HEK293 (cell line): Measurements from ENCODE around the gene FOXP1.

ENCODE experiments used
- CTCF ChIA-PET: fragments of 350-600 bp; formaldehyde crosslinking; extraction: SDS; loops from one replicate; lab custom pipeline; 2021; ENCODE audit warnings: antibody characterized with exemption; lab: Yijun Ruan, JAX
- POLR2A ChIA-PET: fragments of 300-600 bp; formaldehyde crosslinking; extraction: SDS; loops from one replicate; lab custom pipeline; 2020; ENCODE audit warnings: antibody characterized with exemption, inconsistent platforms; lab: Yijun Ruan, JAX
- H3K27ac ChIP-seq: fragments of 200-500 bp; sonication (Bioruptor generic); 2 replicates; pipeline ENCODE4 v1.5.1; 2014; ENCODE audit warnings: low read depth, low read length, control low read depth, inconsistent platforms; ENCODE audit errors: extremely low read depth
- H3K36me3 ChIP-seq, 2 experiments: fragments of 200-500 bp in 1 of 2; sonication (Bioruptor generic) in 1 of 2; 1 replicate in 1 of 2; 2 replicates in 1 of 2; pipeline ENCODE4 v1.5.1; 2014 to 2017; ENCODE audit warnings: inconsistent platforms in 2 of 2, low read length in 2 of 2; ENCODE audit not compliant: control insufficient read depth in 2 of 2, insufficient read depth in 1 of 2
- H3K4me1 ChIP-seq: fragments of 200-500 bp; sonication (Bioruptor generic); 2 replicates; pipeline ENCODE4 v1.5.1; 2014; ENCODE audit warnings: mild to moderate bottlenecking, low read length, inconsistent platforms; ENCODE audit not compliant: control insufficient read depth, insufficient read depth
- H3K4me3 ChIP-seq: 2 replicates; pipeline ENCODE4 v1.5.1; 2011; ENCODE audit warnings: low read depth, mild to moderate bottlenecking, control low read depth, low read length, moderate library complexity
- H3K9me3 ChIP-seq: fragments of 200-500 bp; sonication (Bioruptor generic); 2 replicates; pipeline ENCODE4 v1.5.1; 2014; ENCODE audit warnings: low read depth, low read length, inconsistent platforms; ENCODE audit not compliant: control insufficient read depth, insufficient read depth
- FEZF1 ChIP-seq: fragments of 450-650 bp; formaldehyde crosslinking; IDR thresholded peaks from 2 replicates; pipeline ENCODE4 v1.5.1; 2016; ENCODE audit warnings: missing biosample characterization, missing genetic modification characterization
- GLIS1 ChIP-seq: fragments of 450-650 bp; formaldehyde crosslinking; IDR thresholded peaks from 2 replicates; pipeline ENCODE4 v1.5.1; 2016; ENCODE audit warnings: missing biosample characterization, missing genetic modification characterization
- KLF8 ChIP-seq: fragments of 450-650 bp; formaldehyde crosslinking; IDR thresholded peaks from 2 replicates; pipeline ENCODE4 v1.5.1; 2016; ENCODE audit warnings: missing biosample characterization, missing genetic modification characterization
- RBAK ChIP-seq: fragments of 450-650 bp; formaldehyde crosslinking; IDR thresholded peaks from 2 replicates; pipeline ENCODE4 v1.5.1; 2016; ENCODE audit warnings: missing biosample characterization, missing genetic modification characterization
- REPIN1 ChIP-seq: fragments of 450-650 bp; formaldehyde crosslinking; IDR thresholded peaks from 2 replicates; pipeline ENCODE4 v1.5.1; 2017; ENCODE audit warnings: missing biosample characterization, missing genetic modification characterization, low read depth
- SP2 ChIP-seq: fragments of 450-650 bp; formaldehyde crosslinking; IDR thresholded peaks from 2 replicates; pipeline ENCODE4 v1.5.1; 2016; ENCODE audit warnings: missing biosample characterization, missing genetic modification characterization
- ZNF132 ChIP-seq: fragments of 450-650 bp; formaldehyde crosslinking; IDR thresholded peaks from 2 replicates; pipeline ENCODE4 v1.5.1; 2017; ENCODE audit warnings: missing biosample characterization, missing genetic modification characterization, borderline replicate concordance
- ZNF133 ChIP-seq: fragments of 450-650 bp; formaldehyde crosslinking; IDR thresholded peaks from 2 replicates; pipeline ENCODE4 v1.5.1; 2016; ENCODE audit warnings: missing biosample characterization, missing genetic modification characterization
- ZNF174 ChIP-seq: fragments of 450-650 bp; formaldehyde crosslinking; IDR thresholded peaks from 2 replicates; pipeline ENCODE4 v1.5.0; 2017; ENCODE audit warnings: missing biosample characterization, mild to moderate bottlenecking, missing genetic modification characterization
- ZNF184 ChIP-seq: fragments of 450-650 bp; IDR thresholded peaks from 2 replicates; pipeline ENCODE4 v1.5.1; 2018; ENCODE audit warnings: missing biosample characterization, mild to moderate bottlenecking, missing genetic modification characterization
- ZNF292 ChIP-seq: fragments of 450-650 bp; formaldehyde crosslinking; IDR thresholded peaks from 2 replicates; pipeline ENCODE4 v1.5.1; 2016; ENCODE audit warnings: low read depth, missing biosample characterization, missing genetic modification characterization, borderline replicate concordance
- ZNF391 ChIP-seq: fragments of 450-650 bp; formaldehyde crosslinking; IDR thresholded peaks from 2 replicates; pipeline ENCODE4 v1.5.1; 2016; ENCODE audit warnings: low read depth, missing biosample characterization, missing genetic modification characterization, borderline replicate concordance
- ZNF423 ChIP-seq: fragments of 450-650 bp; formaldehyde crosslinking; IDR thresholded peaks from 2 replicates; pipeline ENCODE4 v1.5.1; 2016; ENCODE audit warnings: missing biosample characterization, missing genetic modification characterization
- ZNF555 ChIP-seq: fragments of 450-650 bp; formaldehyde crosslinking; conservative IDR thresholded peaks from 2 replicates; pipeline ENCODE4 v1.5.1; 2017; ENCODE audit warnings: missing biosample characterization, mild to moderate bottlenecking, missing genetic modification characterization, inconsistent platforms
- ZSCAN30 ChIP-seq: fragments of 450-650 bp; IDR thresholded peaks from 2 replicates; pipeline ENCODE4 v1.5.1; 2018; ENCODE audit warnings: missing biosample characterization, mild to moderate bottlenecking, missing genetic modification characterization, moderate library complexity
- TF ChIP-seq, protein P1 (sequence below): fragments of 450-650 bp; formaldehyde crosslinking; IDR thresholded peaks from 2 replicates; pipeline ENCODE4 v1.5.1; 2016; ENCODE audit warnings: missing biosample characterization, missing genetic modification characterization
- TF ChIP-seq, protein P2 (sequence below): fragments of 450-650 bp; formaldehyde crosslinking; conservative IDR thresholded peaks from 2 replicates; pipeline ENCODE4 v1.5.1; 2016; ENCODE audit warnings: low read depth, missing biosample characterization, missing genetic modification characterization
- TF ChIP-seq, protein P3 (sequence below): fragments of 450-650 bp; formaldehyde crosslinking; IDR thresholded peaks from 2 replicates; pipeline ENCODE4 v1.5.0; 2017; ENCODE audit warnings: missing biosample characterization, missing genetic modification characterization, borderline replicate concordance
- TF ChIP-seq, protein P4 (sequence below): fragments of 450-650 bp; formaldehyde crosslinking; IDR thresholded peaks from 2 replicates; pipeline ENCODE4 v1.5.1; 2016; ENCODE audit warnings: missing biosample characterization, missing genetic modification characterization, borderline replicate concordance

Gene FOXP1

DNA sequence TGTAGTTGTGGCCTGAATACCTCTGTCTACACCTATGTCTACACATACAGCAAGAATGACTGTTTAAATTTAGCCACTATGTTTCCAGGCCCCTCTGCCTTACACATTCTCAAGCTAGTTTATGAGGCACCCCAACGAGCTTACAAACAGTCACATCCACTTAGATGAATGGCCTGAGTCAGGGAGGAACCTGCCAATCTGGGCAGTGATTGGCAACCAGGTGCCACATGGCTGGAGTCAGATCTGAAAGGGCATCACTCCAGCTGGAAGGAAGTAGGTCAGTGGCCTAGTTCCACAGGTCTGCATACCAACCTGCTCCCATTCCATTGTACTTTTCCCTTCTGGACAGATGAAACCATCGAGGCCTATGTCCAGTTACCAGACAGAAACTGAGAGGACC, 136.3 kb downstream of the FOXP1 start (continued):
- TF ChIP-seq KLF8 (no peak), ZNF174 (no peak), ZNF292 (no peak)
- TF ChIP-seq, protein P1, sequence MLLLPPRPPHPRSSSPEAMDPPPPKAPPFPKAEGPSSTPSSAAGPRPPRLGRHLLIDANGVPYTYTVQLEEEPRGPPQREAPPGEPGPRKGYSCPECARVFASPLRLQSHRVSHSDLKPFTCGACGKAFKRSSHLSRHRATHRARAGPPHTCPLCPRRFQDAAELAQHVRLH (tag by site-specific recombination), result no peak
- TF ChIP-seq, protein P2, sequence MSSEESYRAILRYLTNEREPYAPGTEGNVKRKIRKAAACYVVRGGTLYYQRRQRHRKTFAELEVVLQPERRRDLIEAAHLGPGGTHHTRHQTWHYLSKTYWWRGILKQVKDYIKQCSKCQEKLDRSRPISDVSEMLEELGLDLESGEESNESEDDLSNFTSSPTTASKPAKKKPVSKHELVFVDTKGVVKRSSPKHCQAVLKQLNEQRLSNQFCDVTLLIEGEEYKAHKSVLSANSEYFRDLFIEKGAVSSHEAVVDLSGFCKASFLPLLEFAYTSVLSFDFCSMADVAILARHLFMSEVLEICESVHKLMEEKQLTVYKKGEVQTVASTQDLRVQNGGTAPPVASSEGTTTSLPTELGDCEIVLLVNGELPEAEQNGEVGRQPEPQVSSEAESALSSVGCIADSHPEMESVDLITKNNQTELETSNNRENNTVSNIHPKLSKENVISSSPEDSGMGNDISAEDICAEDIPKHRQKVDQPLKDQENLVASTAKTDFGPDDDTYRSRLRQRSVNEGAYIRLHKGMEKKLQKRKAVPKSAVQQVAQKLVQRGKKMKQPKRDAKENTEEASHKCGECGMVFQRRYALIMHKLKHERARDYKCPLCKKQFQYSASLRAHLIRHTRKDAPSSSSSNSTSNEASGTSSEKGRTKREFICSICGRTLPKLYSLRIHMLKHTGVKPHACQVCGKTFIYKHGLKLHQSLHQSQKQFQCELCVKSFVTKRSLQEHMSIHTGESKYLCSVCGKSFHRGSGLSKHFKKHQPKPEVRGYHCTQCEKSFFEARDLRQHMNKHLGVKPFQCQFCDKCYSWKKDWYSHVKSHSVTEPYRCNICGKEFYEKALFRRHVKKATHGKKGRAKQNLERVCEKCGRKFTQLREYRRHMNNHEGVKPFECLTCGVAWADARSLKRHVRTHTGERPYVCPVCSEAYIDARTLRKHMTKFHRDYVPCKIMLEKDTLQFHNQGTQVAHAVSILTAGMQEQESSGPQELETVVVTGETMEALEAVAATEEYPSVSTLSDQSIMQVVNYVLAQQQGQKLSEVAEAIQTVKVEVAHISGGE (tag by site-specific recombination), result no peak
- TF ChIP-seq, all 188 proteins: peak for 0

DNA sequence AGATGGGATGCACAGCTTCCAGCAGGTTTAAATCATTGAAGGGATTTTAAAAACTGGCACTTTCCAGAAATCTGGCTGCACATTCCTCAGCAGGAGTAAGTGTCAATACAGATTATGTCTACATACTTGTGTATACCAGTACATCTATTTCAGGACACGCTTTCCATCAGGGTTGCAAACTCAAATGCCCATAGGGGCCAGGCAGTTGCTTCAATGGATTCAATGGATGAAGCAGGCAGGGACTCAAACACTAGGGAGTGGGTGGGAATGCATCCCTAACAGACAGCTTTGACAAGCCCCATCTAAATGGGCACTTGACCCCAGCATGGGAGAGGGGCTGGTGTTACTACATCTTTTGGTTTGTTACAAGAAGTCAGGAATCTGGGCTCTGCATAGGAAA, 136.8 kb downstream of the FOXP1 start:
- TF ChIP-seq SP2 (tag by site-specific recombination), result no peak
- TF ChIP-seq, protein P3, sequence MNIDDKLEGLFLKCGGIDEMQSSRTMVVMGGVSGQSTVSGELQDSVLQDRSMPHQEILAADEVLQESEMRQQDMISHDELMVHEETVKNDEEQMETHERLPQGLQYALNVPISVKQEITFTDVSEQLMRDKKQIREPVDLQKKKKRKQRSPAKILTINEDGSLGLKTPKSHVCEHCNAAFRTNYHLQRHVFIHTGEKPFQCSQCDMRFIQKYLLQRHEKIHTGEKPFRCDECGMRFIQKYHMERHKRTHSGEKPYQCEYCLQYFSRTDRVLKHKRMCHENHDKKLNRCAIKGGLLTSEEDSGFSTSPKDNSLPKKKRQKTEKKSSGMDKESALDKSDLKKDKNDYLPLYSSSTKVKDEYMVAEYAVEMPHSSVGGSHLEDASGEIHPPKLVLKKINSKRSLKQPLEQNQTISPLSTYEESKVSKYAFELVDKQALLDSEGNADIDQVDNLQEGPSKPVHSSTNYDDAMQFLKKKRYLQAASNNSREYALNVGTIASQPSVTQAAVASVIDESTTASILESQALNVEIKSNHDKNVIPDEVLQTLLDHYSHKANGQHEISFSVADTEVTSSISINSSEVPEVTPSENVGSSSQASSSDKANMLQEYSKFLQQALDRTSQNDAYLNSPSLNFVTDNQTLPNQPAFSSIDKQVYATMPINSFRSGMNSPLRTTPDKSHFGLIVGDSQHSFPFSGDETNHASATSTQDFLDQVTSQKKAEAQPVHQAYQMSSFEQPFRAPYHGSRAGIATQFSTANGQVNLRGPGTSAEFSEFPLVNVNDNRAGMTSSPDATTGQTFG (tag by site-specific recombination), result no peak
- TF ChIP-seq REPIN1 (tag by site-specific recombination), result no peak
- no peak for TF ChIP-seq ZSCAN30 (tag by site-specific recombination)
- TF ChIP-seq FEZF1, result no peak
- no peak for TF ChIP-seq RBAK (tag by site-specific recombination)
- TF ChIP-seq ZNF133 (tag by site-specific recombination), result no peak
- TF ChIP-seq, protein P1 (tag by site-specific recombination), result no peak
- TF ChIP-seq, protein P4, sequence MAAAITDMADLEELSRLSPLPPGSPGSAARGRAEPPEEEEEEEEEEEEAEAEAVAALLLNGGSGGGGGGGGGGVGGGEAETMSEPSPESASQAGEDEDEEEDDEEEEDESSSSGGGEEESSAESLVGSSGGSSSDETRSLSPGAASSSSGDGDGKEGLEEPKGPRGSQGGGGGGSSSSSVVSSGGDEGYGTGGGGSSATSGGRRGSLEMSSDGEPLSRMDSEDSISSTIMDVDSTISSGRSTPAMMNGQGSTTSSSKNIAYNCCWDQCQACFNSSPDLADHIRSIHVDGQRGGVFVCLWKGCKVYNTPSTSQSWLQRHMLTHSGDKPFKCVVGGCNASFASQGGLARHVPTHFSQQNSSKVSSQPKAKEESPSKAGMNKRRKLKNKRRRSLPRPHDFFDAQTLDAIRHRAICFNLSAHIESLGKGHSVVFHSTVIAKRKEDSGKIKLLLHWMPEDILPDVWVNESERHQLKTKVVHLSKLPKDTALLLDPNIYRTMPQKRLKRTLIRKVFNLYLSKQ (tag by site-specific recombination), result no peak
- TF ChIP-seq, all 188 proteins: peak for 0
- H3K27ac ChIP-seq, result no peak overlapping the region
- POLR2A ChIA-PET, result no interaction called here

DNA sequence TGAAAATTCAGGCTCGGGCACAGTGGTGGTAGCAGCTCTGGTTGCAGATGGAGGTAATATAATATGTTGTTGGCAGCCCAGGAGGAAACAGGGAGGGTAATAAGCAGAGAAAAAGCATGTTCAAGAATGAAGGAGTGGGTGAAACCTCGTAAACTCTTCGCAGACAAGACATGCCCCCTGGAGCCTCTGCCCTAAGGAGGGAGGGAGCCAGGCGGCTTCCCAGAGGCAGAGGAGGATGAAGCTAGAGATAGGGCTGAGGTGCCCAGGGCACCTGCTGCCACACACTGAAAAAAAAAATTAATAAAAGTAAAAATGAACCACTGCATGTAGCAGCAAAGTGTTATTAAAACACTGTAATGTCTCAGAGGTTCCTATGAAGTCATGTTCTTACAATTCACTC, 137.3 kb downstream of the FOXP1 start:
- POLR2A ChIA-PET, result no interaction called here
- CTCF ChIA-PET, result no interaction called here
- Histone ChIP-seq H3K4me1 (no peaks in the 10 kb centered on the region), H3K4me3 (no peak overlapping the region), H3K9me3 (no peaks in the 10 kb centered on the region), H3K36me3 (no peaks in the 10 kb centered on the region)
- no peak for TF ChIP-seq ZNF555 (tag by site-specific recombination)
- TF ChIP-seq ZNF132 (tag by site-specific recombination), result no peak
- peak; percentile 35; the same call in 1 of the 2 replicates for TF ChIP-seq ZNF423 (tag by site-specific recombination)
- TF ChIP-seq ZNF184, result no peak
- TF ChIP-seq ZNF391 (tag by site-specific recombination), result no peak
- no peak for TF ChIP-seq REPIN1 (tag by site-specific recombination)
- peak; percentile 70 for TF ChIP-seq GLIS1 (tag by site-specific recombination)
- TF ChIP-seq, all 188 proteins: peak for 2
- H3K27ac ChIP-seq, result no peak overlapping the region

More for the DNA sequence above, 136.8 kb downstream of the FOXP1 start:
- no peaks in the 10 kb centered on the region for H3K4me1 ChIP-seq
- no peak overlapping the region for H3K4me3 ChIP-seq
- CTCF ChIA-PET, result no interaction called here
- H3K36me3 ChIP-seq, result no peaks in the 10 kb centered on the region
- H3K9me3 ChIP-seq, result no peaks in the 10 kb centered on the region
